SU-DHL-6 (cell line): ENCODE data around the gene DLL4.

ENCODE experiments used
- H2AFZ ChIP-seq: fragments of 200-600 bp; sonication (generic); 2 replicates; pipeline ENCODE4 v1.6.1; 2014; ENCODE audit warnings: low read depth, mild to moderate bottlenecking, moderate library complexity, mixed read lengths, antibody characterized with exemption, low read length; ENCODE audit not compliant: severe bottlenecking
- H3F3A ChIP-seq: fragments of 200-600 bp; shearing (Covaris generic); 2 replicates; pipeline ENCODE4 v1.6.0; 2016; ENCODE audit warnings: antibody characterized with exemption, mild to moderate bottlenecking; ENCODE audit not compliant: insufficient read depth
- H3K27ac ChIP-seq: fragments of 200-600 bp; sonication (generic); 2 replicates; pipeline ENCODE4 v1.5.1; 2016; ENCODE audit warnings: low read depth, mild to moderate bottlenecking, low read length, moderate library complexity, mixed read lengths
- H3K27me3 ChIP-seq: fragments of 200-600 bp; sonication (generic), shearing (Covaris generic); 2 replicates; pipeline ENCODE4 v1.6.0; 2014; ENCODE audit warnings: mild to moderate bottlenecking, low read length
- H3K36me3 ChIP-seq: fragments of 200-600 bp; sonication (generic); 2 replicates; pipeline ENCODE4 v1.6.1; 2014; ENCODE audit warnings: mild to moderate bottlenecking, low read length, mixed read lengths
- H3K4me2 ChIP-seq: fragments of 300-600, 200-600 bp; shearing (Covaris generic), sonication (generic); 2 replicates; pipeline ENCODE4 v1.6.0; 2014; ENCODE audit warnings: low read length, low read depth, mild to moderate bottlenecking; ENCODE audit not compliant: poor library complexity, severe bottlenecking
- H3K4me3 ChIP-seq: fragments of 200-600 bp; sonication (generic); 2 replicates; pipeline ENCODE4 v1.5.1; 2014; ENCODE audit warnings: antibody characterized with exemption, low read length, mild to moderate bottlenecking, mixed read lengths; ENCODE audit not compliant: insufficient read depth, poor library complexity, severe bottlenecking
- H3K79me2 ChIP-seq: fragments of 200-600 bp; sonication (generic); 2 replicates; pipeline ENCODE4 v1.6.1; 2014; ENCODE audit warnings: mild to moderate bottlenecking, low read length, moderate library complexity; ENCODE audit not compliant: insufficient read depth
- H3K9ac ChIP-seq: fragments of 200-600 bp; sonication (generic); 2 replicates; pipeline ENCODE4 v1.7.0; 2014; ENCODE audit warnings: mild to moderate bottlenecking, low read length
- H3K9me2 ChIP-seq: fragments of 200-600 bp; sonication (generic); replicated peaks from 2 replicates; pipeline ENCODE4 v1.6.1; 2014; ENCODE audit warnings: low read length; ENCODE audit not compliant: insufficient read depth
- H3K9me3 ChIP-seq: fragments of 200-600 bp; sonication (generic); 2 replicates; pipeline ENCODE4 v1.6.1; 2014; ENCODE audit warnings: low read length, mixed read lengths; ENCODE audit not compliant: insufficient read depth
- H4K20me1 ChIP-seq: fragments of 200-600 bp; sonication (generic); 2 replicates; pipeline ENCODE4 v1.6.1; 2014; ENCODE audit warnings: low read depth, mild to moderate bottlenecking, antibody characterized with exemption, low read length, moderate library complexity, mixed read lengths
- EZH2phosphoT487 ChIP-seq: fragments of 200-600 bp; sonication (generic), shearing (Covaris generic); conservative IDR thresholded peaks from 2 replicates; pipeline ENCODE4 v1.6.1; 2018; ENCODE audit warnings: mild to moderate bottlenecking, antibody characterized with exemption, low read length, moderate library complexity, mixed read lengths
- TF ChIP-seq, protein P1 (sequence below): fragments of 200-600 bp; sonication (generic); IDR thresholded peaks from one replicate; pipeline ENCODE4 v1.5.1; 2017; ENCODE audit warnings: antibody characterized with exemption, mild to moderate bottlenecking, low read length, moderate library complexity; ENCODE audit not compliant: insufficient read depth, poor library complexity, severe bottlenecking

Gene DLL4

DNA sequence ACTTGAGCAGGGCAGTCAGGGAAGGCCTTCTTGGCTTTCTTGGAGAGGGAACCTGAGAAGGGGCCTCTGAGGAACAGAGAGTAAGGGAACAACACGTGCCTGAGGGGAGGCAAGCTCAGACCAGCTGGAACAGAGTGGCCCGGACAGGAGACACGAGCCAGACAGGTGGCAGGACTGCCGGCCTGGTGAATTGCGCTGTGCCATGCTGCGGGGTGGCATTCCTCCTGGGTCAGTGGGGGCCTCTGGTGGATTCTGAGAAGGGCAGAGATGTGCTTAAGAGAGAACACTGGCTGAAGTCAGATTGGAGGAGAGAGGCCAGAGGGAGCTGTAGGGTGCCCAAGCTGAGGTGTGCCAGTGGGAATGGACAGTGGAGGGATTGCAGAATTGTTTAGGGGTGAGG lies 29.0 kb downstream of the DLL4 start:
- TF ChIP-seq, protein P1, sequence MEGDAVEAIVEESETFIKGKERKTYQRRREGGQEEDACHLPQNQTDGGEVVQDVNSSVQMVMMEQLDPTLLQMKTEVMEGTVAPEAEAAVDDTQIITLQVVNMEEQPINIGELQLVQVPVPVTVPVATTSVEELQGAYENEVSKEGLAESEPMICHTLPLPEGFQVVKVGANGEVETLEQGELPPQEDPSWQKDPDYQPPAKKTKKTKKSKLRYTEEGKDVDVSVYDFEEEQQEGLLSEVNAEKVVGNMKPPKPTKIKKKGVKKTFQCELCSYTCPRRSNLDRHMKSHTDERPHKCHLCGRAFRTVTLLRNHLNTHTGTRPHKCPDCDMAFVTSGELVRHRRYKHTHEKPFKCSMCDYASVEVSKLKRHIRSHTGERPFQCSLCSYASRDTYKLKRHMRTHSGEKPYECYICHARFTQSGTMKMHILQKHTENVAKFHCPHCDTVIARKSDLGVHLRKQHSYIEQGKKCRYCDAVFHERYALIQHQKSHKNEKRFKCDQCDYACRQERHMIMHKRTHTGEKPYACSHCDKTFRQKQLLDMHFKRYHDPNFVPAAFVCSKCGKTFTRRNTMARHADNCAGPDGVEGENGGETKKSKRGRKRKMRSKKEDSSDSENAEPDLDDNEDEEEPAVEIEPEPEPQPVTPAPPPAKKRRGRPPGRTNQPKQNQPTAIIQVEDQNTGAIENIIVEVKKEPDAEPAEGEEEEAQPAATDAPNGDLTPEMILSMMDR, result no peak
- TF ChIP-seq EZH2phosphoT487, result no peak
- no peaks in the 10 kb centered on the region for H3F3A ChIP-seq
- no peak overlapping the region for H3K9ac ChIP-seq
- H3K4me2 ChIP-seq, result no peak overlapping the region
- no peaks in the 10 kb centered on the region for H3K36me3 ChIP-seq
- no peak overlapping the region for H3K27ac ChIP-seq
- no peak overlapping the region for H2AFZ ChIP-seq
- no peaks in the 10 kb centered on the region for H3K79me2 ChIP-seq
- no peaks in the 10 kb centered on the region for H3K9me3 ChIP-seq
- H3K9me2 ChIP-seq, result no peaks in the 10 kb centered on the region
- H3K4me3 ChIP-seq, result no peak overlapping the region
- H3K27me3 ChIP-seq, result no peaks in the 10 kb centered on the region
- no peaks in the 10 kb centered on the region for H4K20me1 ChIP-seq

DNA sequence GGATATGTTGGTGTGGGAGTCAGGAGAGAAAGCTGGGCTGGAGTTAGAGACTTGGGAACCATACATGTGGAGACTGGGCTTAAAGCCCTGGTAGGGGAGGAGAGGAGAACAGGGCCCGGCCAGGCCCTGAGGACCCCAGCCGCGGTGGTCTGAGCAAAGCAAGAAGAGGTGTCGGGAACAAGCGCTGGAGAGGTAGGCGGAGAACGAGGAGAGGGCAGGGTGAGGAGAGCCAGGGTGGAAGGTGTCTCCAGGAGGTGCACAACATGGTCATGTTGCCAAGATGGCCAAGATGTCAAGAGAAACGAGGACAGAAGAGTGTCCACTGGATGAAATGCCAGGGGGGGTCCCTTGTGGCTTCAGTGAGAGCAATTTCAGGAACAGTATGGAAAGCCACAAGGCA lies 29.6 kb downstream of the DLL4 start:
- H4K20me1 ChIP-seq, result no peaks in the 10 kb centered on the region
- no peak overlapping the region for H2AFZ ChIP-seq

DNA sequence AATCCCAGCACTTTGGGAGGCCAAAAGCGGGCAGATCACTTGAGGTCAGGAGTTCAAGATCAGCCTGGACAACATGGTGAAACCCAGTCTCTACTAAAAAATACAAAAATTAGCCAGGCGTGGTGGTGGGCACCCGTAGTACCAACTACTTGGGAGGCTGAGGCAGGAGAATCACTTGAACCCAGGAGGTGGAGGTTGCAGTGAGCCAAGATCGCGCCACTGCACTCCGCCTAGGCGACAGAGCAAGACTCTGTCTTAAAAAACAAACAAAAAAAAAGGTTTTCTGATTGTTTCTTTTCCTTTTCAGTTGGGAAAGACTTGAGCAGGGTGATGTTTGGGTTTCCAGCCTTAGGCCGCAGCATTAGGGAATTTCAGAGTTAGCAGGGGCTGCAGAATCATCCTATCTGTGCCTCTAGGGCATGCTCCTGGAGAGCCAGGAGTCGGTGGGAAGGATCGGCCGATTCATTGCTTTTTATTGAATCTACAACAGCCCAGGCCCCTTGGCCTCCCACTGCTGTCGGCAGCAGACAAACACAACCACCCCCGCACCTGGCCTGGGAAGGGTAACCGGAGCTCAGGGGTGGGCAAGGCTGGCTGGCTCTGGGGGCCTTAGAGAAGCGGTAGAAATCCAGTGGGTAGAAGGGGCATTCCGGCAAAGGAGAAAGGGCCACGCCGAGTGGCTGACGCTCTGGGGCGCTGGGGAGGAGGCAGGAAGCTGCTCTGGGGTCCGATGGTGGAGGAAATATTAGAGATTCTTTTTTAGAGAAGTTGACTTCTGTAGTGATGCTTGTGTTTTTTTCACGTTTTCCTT lies 30.4 kb downstream of the DLL4 start:
- H2AFZ ChIP-seq, result no peak overlapping the region
- H3K27me3 ChIP-seq, result no peaks in the 10 kb centered on the region
- H3K36me3 ChIP-seq, result no peaks in the 10 kb centered on the region
- no peak overlapping the region for H3K4me2 ChIP-seq
- no peaks in the 10 kb centered on the region for H4K20me1 ChIP-seq
- no peaks in the 10 kb centered on the region for H3K9me2 ChIP-seq
- H3K79me2 ChIP-seq, result no peaks in the 10 kb centered on the region
- no peaks in the 10 kb centered on the region for H3K9me3 ChIP-seq
- H3K9ac ChIP-seq, result no peak overlapping the region
- H3K27ac ChIP-seq, result no peak overlapping the region
- TF ChIP-seq, protein P1, result no peak
- TF ChIP-seq EZH2phosphoT487, result no peak
- H3K4me3 ChIP-seq, result no peak overlapping the region
- H3F3A ChIP-seq, result no peaks in the 10 kb centered on the region

More for the DNA sequence above, 29.6 kb downstream of the DLL4 start:
- Histone ChIP-seq H3K4me2 (no peak overlapping the region), H3K27me3 (no peaks in the 10 kb centered on the region), H3K9me2 (no peaks in the 10 kb centered on the region), H3K9ac (no peak overlapping the region), H3K9me3 (no peaks in the 10 kb centered on the region), H3F3A (no peaks in the 10 kb centered on the region), H3K36me3 (no peaks in the 10 kb centered on the region), H3K4me3 (no peak overlapping the region), H3K79me2 (no peaks in the 10 kb centered on the region), H3K27ac (no peak overlapping the region)
- no peak for TF ChIP-seq EZH2phosphoT487
- TF ChIP-seq, protein P1, result no peak
